SK-N-DZ (cell line): ENCODE measurements around the gene CACNA1E.

Experiments
- DNase-seq: peaks from one replicate; pipeline ENCODE4 v3.0.0-alpha.2; 2015; ENCODE audit warnings: low spot score

CACNA1E gene

DNA sequence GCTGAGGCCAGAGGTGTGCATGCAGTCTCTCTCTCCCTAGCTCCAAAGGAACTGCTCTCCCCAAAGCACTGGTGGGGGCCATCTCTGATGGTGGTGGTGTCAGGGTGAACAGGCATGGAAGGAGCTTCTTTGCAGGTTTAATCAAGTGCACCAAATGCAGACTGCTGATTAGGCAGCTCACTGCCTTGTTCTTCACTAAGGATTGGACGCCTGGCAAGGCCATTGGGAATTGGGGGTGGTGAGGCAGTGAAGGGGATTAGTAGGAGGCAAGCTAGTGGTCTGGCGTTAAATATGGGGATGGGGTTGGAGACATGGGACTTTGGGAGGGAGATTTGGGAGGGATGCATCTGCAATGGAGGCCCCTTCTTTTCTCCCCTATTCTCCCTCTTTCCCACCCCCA lies 1.5 kb downstream of the CACNA1E start:
- DNase-seq: no peak

GRCh38 chr1:181485287-181486097 lies 2.2 kb downstream of the CACNA1E start:
- no peak for DNase-seq

- no peak for DNase-seq
These were observed 2.7 kb downstream of the CACNA1E start for GRCh38 chr1:181486098-181486420.

DNA sequence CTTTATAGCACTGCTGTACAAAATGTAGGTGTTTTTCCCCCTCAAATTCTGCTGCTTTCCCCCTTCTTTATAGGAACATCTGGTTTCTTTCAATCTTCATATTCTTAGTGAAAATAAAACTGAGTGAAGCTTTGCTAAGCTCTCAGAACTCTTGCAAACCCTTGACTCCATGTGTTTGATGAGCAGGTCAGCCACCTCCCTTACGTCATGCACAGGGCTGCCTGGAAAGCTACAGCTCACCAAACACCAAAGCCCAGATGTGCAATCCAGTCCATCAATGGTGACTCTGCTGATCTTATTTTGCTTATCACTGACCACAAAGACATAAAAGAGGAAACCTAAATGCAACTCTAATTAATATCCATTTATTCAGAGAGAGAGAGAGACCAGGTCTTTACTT lies 5.5 kb downstream of the CACNA1E start:
- DNase-seq: no peak

DNA sequence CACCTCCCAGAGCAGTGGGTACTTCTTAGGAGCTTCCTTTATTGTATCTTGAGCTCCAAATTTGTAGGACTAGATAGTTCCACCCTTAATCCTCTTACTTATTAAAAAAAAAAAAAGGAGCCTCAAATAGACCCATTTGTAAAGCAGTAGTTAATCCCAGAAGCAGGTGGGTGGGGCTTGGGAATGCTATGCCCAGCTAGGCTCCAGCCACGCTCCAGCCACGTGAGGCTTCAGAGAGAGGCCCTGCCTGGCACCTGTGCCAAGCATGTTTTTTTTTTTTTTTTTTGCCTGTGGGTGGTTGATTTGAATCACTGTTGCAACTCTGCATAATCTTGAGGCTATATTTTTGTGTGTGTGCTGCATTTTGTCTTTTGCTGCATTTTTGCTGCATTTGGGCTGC lies 7.0 kb downstream of the CACNA1E start:
- DNase-seq: no peak

GRCh38 chr1:181490740-181491712 lies 7.7 kb downstream of the CACNA1E start:
- no peak for DNase-seq

DNA sequence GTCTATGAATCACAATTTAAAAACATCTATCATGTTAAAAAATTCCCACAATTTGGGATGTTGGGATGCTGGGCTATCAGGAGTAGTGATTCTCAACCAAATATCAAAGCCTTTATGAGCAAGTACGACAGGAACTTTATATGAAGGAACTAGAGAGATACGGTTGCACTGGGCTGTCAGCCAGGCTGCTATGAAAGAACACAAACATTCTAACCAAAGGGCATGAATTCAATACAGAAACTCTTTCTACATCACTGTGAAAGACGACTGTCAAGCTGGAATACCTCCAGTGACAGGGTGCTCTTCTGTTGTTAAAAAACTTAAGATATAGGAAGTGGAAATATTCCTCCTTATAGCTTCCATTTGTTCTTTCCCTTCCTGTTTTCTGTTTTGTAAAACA lies 9.8 kb downstream of the CACNA1E start:
- no peak for DNase-seq

GRCh38 chr1:181493885-181494284 lies 10.6 kb downstream of the CACNA1E start:
- DNase-seq: no peak

- no peak for DNase-seq
These were observed 13.4 kb downstream of the CACNA1E start for GRCh38 chr1:181496759-181497158.

DNA sequence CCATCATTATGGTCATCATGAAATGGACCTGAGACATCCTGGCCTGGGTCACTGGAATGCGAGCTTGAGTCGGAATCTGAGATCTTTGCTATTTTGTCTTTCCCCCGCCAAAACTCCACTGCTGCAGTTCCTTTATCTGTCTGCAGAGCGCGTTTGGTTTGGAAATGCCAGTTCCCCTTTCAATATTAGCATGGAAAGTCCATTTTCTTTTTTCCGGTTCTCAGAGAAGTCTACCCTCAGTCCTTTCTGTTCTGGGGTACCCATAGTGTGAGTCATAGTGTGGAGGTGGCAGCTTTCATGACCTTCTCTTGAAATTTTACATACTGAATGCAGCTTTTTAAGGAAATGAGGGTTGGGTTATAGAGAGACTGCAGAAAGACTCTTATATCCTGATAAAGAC lies 14.6 kb downstream of the CACNA1E start:
- DNase-seq: no peak

GRCh38 chr1:181499825-181500224 lies 16.5 kb downstream of the CACNA1E start:
- DNase-seq: no peak

GRCh38 chr1:181500636-181501035 lies 17.3 kb downstream of the CACNA1E start:
- no peak for DNase-seq

DNA sequence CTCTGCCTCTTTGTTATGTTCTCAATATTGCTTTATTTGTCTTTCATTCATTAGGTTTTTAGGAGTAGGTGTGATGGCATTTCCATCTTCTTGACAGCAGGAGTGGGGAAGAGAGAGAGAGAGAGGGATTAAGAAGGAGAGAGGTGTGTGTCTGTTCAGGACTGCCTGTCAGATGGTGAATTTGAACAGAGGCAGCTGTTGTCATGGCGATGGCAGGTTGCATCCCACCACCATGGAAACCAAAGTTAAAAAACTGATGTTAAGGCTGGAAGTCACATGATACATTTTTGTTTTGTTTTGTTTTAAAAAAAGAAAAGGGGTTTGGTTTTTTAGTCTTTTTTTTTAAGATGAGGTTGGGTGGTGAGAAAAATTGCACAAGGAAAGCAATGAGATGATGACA lies 18.3 kb downstream of the CACNA1E start:
- DNase-seq: no peak

- no peak for DNase-seq
These were observed 20.0 kb downstream of the CACNA1E start for GRCh38 chr1:181503171-181503810.

GRCh38 chr1:181504399-181504842 lies 21.1 kb downstream of the CACNA1E start:
- peak; percentile 15 for DNase-seq

- no peak for DNase-seq
These were observed 23.4 kb downstream of the CACNA1E start for GRCh38 chr1:181506563-181507353.

DNA sequence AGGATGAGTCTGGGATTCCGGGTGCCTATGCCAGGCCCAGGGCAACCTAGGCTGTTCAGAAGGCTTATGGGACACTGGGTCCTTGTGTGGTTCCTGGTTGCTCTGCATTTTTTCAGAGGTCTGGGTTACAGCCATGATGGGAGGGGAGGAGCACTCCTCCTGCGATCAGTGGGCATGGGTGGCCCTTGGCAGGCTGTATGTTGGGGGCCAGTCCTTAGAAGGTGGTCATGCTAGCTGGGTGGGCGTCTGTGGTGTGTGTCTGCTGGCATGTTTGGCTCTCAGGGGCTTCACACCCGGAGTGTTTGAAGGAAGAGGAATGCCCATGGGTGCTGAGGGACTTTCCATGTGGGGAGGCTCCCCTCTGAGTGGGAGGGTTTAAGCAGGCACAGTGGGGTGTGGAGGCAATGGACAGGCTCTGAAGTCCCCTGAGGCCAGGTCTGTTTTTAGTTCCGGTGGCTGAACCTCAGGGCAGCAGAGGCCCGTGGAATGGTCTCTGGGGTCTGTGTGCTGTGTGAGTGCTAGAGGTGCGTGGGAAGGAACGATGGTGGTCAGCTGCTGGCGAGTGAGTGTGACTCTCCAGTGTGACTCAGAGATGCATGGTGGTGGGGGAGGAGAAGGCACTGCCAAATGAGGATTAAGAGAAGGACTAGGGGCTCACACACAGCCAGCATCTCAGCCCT lies 25.3 kb downstream of the CACNA1E start:
- no peak for DNase-seq

DNA sequence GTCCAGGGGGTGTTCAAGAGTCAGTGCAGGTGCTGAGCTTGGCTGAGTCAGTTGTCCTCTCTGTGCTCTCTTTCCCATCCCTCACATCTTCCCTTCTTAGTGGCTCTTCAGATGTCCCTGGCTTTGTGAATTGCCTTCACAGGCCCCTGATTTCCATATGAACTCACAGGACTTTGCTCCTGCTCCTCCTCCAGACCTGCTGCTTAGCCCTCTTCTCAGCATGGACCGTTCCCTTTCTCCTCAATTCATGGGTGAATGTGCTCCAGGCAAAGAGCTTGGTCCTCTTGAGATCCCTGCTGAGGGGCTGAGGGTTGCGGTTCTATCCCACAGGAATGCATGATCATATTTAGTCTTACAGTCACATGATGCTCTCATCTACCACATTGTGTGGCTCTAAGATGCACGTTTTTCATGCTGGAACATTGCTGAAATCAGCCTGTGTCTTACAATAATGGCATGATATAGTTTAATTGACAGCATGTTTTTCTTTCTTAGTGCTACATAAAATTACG lies 30.5 kb downstream of the CACNA1E start:
- DNase-seq: no peak

DNA sequence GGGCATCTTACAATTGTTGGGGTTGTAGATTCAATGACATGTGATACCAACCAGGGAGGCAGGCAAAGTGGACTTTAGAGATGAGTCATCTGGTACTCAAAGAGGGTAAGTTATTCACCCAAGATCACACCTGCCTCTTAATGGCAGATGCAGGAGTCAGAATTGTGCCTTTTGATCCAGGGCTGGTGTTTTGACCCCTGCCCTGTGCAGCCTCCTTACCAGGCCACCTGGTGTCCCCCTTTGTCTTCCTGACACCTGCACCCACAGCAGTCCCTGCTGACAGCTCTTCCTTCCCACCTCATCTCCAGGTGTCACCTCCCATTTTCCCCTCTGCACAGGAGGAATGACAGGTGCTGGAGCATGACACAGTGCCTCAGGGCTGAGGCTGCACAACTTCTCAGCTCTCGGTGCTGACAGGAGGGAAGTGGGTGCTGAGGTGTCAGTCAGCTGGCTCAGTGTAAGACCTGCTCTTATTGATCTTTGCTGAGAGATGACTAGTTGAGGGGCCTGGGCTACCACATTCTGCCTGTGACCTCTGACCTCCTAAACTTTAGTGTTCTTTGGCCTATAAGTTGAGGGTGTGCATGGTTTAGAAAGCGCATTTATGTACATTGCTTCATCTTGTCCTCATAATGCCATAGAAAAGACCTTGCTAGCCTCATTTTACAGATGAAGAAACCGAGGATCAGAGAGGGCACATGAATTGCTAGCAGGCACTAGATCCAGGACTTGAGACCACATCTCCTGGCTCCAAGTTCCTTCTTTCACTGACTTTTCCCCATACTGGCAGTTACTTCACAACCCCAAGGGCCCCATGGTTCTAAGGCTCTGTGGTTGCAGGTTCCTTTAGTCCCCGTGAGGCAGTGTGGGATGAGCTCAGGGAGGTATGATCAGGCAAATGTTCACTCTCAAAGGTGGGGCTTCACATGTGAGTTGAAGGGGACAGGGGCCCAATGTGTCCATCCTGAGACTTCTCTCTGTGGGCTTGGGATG lies 31.3 kb downstream of the CACNA1E start:
- DNase-seq: no peak
